Renal pelvis (tissue), 4 donors: Measurements from ENCODE around the gene AOPEP. TPM values are rescaled to one million over a fixed set of nuclear protein-coding genes. Genes with fewer than 3 reads are reported as not detected.

ENCODE experiments used
- DNase-seq: peaks from one replicate; pipeline ENCODE4 v3.0.0-alpha.2; 2013
- polyA plus RNA-seq, 3 donors: library from polyadenylated mRNA; unstranded; fragments of 120-200 nt; gene quantifications; one replicate each; pipeline ENCODE4 v1.2.1, GENCODE V29; 2013; ENCODE audit not compliant: insufficient read length in 3 of 3

Gene AOPEP
- polyA plus RNA-seq, 3 donors, result 57.9 to 61.7 (median 59.4) TPM

DNA sequence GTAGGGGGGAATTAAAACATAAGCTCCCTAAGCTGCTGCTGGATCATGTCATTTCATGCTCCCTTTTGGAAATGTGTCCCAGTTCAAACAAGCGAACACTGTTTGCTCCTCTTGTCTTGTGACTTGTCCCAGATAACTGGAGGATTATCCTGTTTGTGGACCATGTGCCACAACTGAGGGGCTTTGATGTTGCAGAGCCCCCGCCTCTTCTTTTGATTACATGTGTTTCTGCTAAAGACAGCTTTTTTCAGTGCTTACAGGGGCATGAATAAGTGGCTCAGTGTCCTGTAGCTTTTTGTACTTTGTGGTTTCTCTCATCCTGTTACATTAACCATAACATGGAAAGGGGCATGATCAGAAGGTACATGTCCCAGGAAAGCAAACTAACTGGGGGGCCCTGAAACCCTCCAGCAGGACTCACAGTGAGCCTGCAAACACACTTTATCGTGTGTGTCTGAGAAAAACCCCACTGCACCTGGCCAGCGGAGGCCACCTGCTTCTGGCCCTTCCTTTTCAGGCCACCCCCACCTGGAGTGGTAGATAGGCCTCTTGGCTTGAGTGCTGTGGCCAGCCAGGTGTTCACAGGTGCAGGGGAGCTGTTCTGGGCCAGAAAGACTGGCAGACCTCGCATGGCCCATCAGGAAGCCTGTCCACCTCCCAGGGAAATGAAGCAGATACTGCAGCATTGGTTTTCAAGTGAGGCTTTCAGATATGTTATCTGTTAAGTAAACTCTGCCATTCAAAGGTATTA is 305.4 kb downstream of the AOPEP start:
- DNase-seq, result no peak

DNA sequence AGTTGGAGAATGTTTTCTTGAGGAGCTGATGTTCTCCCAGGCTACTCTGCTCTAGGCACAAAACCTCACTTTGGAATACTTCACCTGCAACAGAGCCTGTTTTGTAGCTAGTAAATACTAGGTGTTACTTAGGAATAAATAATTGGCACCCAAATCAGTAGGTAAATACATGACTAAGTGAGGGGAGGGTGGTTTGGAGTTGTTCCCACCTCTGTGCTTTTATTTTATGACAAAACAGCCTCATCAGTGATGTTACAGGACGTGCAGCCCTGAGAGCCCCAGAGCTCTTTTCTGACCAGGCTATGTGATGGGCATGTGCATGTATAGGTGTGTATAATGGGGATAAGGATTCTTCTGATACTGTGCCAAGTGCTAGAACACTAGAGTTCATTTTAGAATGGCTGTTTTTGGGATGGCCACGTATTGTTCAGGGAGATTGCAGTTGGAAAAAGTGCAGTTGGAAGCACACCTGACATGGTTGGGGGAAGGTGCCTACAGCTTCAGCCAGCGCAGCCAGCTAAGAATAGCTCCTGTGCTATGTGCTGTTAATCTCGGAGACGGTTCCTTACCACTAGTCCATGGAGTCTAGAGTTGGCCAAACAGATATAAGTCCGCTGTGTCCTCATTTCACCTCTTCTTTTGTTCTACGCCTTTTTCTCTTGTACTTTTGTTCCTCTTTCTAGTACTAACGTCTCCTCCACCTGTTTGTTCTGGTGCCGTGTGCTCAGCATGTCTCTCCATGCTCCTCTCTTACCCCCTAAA is 306.3 kb downstream of the AOPEP start:
- no peak for DNase-seq

DNA sequence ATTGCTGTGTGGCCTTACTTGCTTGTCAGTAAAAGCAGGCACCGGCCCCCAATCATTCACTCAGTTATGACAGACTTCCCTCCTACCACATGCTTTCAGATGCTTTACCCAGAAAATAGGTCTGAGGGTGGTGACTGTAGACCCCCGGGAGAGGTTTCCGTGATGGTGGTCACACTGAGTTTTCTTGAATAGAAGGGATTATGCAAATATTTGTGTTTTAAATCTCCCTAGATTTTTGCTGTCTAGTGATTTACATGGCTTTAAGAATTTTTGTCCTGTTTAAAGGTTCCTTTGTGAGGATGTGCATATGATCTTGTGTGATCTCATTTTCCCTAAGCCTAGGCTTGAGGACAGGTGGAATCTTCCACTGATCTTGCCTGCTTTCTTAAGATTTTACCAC is 309.3 kb downstream of the AOPEP start:
- DNase-seq, result no peak

DNA sequence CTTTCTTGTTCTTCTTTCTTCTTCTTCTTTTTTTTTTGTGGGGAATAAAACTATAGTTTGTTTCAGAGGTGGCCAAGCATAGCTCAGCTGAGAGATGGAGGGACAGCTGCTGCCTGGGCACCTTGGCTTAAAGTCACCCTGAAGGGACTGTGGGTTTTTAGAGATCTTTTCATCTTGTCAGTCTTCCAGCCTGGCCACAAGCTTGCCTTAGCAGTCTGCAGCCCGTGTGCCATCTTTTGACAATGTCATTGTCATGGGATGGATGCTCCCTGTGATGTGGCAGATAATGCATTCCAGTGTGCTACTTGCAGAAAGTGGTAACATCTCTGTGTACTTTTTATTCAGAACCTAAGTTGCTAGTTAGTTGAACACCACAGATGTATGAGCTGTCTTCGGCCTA is 310.2 kb downstream of the AOPEP start:
- no peak for DNase-seq

DNA sequence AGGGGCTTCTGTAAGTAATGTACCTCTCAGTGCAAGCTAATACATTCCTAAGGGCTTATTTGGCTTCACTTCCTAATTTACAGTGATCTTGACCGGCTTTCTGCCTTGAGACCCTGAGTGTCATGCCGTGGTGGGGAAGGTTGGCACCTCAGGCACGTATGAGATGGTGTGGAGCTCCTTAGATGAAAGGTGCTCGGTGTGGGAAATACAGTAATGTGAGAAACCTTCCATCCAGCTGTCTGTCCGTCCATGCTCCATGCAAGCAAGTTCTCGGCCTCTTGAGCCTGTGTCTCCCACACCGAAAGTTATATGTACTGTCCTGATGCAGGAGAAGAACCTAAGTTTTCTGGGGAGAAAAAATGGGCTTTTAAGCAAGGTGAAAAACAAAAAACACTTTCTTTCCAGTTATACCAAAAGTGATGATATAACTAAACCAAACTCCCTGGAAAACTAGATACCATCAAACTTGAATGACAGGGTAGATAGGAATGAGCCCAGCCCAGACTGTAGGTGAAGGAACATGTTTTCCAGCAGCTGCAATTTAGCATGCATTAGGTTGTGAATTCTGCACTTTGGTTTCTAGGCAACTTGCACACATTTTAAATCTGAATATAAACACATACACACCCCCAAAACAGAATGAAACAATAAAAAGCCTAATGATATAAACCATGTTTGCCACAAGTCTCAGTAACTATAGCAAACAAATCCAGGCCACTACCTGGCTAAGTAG is 311.5 kb downstream of the AOPEP start:
- no peak for DNase-seq

DNA sequence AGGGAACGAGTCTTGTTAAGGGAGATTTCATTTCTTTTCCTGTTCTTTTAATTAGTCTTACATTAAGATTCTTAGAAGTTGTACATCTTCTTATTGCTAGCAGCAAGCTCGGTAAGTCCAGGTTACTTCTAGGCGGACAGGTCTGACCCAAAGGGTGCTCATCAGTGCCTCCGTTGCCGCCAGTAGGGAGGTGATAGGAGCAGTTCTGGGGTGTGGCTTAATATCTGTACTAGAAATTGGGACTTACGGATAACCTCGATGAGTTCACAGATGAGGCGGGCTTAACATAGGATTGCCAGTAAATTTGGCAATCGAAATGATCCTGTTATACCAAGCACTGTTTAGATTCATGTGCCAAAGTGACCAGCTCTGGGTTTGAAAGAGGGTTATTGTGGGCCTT is 312.2 kb downstream of the AOPEP start:
- DNase-seq, result no peak

DNA sequence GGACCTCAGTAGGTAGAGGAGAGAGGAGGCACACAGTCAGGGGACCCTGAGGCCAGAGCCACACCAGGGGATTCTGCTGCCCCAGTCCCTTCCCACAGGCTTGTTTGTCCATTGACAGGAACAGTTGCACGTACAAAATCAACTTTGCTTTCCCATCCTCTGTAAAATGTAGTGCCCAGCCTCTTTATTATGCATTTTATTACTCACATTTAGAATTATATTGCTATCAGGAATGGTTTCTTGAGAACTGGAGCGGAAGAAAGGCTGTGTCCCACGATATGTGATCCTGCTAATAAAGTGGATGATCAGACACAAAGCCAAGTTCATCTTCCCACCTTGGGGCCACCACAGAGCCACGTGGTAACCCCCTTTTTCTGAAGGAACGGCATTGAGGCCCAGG is 313.6 kb downstream of the AOPEP start:
- no peak for DNase-seq

DNA sequence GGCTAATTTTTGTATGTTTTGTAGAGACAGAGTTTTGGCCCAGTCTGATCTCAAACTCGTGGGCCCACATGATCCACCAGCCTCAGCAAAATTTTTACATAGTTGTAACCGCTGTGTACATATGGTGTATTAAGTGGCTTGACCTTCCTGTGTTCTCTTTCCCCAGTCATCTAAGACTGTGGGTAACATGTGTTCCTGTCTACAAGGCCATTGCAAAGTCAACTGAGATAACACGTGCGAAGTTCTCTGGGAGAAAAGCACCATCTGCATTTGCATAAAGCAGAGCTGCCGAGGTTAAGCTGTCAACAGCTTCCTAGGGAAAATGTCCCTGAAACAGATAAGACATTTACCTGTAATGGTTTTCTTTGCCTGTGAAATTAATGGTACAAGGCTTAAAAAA is 317.3 kb downstream of the AOPEP start:
- DNase-seq, result no peak

DNA sequence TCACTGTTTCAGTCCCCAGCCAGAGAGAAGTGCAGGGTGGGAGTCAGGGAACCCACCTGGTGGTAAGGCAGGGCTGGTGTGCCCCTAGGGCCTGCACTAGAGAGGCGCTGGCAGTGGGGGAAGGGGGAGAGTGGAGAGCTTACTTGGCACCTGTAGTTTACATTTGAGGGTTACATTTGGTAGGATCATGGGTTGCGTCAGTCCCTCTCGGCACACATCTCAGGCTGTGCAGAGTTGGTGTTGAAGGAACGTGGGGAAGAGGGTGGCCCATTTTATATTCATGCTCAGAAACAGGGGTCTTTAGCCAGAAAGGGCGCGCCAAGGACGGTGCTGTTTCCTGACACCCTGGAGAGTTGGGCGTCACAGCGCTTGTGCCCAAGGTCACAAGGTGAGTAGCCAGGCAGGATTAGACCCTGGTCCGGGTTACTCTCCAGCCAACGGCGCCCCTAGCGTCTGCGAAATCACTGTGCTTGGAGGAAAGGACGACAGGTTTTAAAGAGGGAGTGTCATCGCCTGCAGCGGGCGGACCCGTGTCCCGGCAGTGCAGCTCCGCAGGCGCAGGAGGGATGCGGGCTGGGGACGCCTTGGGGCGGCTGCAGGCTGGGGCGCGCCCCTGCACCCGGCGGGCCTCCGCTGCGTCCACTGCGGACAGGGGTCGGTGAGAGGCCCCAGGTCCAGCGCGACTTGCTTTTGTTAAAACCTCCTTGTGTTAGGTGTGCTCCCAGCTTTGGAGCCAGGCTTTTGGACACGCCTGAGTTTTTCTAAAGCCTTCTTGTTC is 318.4 kb downstream of the AOPEP start:
- no peak for DNase-seq

DNA sequence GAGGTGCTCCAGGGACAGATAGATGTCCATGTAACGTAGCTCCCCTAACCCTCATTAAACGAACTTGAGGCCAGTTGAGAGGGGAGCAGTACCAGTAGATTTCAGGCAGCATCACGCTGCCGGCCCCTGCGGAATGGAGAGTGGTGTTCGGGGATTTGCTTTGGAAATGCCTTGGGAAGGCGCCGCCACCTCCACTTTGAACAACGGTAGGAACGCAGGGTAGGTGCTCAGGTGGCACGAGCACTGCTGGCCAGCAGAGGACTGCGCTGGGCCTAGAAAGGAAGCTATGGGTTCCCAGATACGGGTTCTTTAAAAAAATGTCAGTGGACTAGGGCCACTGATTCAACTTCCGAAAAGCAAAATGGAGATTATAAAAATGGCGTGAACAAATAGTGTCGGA is 319.3 kb downstream of the AOPEP start:
- DNase-seq, result no peak

DNA sequence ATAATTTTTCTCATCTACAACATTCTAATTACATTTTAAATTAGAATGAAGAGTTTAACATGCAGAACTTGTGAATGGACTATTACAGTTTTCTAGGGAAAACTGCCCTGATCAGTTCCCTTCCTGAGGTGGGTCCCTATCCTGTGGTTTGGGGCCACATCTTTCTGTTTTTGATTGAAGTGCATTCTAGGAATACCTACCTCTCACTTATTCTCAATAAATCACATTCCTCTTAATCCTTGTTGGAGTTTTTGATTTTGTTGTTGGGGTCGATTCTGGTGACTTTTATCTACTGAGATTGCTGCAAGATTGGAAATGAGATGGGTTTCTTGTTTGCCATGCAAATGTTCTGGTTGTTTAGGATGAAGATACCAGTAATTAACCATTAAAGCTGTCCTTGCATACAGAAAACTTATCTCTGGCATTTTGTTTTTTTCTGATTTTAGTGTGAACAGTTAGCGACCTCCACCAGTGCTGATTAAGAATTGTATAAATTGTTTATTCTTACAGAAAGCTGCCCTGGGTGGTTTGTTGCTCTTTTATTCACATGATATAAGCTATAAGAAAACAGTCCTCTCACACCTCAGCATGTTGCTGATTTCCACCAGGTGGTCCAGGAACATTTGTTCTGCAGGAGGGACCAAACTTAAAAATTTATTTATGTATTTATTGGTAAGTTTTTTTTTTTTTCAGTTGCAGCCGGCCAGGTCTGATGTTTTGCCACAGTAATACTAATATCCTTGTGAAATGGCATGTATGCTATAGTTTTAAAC is 321.1 kb downstream of the AOPEP start:
- DNase-seq, result no peak

DNA sequence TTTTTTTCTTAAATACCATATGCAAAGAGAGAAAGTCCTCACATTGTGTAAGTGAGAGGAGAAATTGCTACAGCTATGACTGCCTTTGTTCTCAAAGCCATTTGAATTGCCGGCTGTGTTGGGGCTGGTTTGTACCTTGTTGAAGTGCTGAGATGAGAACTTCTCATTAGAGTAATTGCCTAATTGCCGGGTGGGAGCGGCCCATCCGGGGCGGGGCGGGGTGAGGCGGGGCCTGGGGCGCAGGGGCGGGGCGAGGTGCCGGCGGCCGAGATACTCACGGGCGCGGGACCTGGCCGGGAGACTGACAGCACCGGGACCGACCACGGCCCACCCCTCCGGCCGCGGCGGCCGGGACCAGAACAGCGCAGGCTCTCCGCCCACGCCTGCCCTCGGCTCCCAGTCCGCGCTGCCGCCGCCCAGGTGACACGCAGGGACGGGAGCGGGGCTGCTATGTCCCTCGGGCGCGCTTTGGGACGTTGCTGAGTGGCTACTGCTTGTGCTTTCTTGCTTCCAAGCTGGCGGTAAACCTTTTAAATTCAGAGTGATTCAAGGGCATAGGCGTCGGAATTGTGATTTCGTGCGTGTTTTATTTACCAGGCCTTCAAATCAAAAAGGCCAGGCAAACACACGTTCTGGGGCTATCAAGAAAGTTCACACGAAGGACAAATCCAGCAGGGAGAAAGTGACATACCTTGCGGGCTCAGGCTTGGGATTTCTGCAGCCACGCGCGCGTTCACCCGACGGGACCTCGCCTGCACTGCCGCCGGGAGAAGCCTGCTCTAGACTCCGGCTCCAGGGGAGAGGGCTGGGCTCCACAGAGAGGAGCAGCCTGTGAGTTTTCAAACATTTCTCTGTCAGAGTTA is 322.0 kb downstream of the AOPEP start:
- DNase-seq, result no peak

DNA sequence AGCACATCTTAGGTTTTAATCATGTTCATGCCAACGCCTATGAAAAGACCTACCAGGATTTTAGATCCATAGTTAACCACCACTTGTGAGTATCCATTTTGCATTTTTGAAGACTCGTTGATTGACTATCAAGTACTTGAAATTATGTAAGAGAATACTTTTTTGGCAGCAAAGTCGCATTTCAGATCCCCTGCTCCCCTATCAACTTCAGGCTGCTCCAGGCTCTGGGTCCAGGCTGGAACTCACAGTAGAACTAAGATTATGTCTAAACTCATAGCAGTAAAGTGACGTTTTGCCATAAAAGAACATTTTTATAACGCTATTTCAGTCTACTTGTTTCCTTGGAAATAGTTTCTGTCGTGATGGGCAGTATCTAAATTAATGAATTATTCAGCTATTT is 323.3 kb downstream of the AOPEP start:
- no peak for DNase-seq

DNA sequence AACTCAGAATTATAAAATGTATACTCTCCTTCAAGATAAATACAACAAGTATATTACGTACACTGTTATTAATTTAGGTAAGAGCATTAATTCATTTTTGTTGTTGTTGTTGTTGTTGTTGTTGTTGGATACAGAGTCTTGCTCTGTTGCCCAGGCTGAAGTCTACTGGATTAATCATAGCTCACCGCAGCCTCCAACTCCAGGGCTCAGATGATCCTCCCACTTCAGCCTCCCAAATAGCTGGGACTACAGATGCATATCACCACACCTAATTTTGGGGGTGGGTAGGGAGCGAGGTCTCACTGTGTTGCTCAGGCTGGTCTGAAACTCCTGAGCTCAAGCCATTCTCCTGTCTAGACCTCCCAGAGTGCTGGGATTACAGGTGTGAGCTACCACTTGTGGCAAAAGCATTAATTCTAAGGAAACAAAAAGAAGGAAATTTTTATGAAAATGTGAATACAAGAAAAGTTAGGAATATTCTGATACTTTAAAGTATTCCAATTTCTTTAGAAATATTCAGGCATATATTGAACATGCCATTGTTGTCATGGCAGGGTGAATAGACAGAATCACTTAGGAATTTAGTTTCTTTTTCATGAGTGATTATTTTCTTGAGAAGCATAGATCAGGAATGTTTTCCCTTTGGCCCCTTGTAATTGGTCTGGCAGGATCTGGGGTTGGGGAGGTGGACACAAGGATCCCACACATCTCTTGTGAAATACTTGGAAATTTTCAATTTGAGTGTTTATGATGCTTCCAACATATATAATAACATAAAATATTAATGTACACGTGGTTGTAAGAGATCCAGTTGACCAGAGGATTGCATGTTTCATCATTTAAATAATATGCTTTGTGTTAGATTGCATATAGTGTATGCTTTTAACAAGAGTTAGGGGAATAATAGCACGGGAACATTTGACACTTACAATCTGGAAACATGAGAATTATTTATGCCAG is 327.4 kb downstream of the AOPEP start:
- DNase-seq, result no peak

DNA sequence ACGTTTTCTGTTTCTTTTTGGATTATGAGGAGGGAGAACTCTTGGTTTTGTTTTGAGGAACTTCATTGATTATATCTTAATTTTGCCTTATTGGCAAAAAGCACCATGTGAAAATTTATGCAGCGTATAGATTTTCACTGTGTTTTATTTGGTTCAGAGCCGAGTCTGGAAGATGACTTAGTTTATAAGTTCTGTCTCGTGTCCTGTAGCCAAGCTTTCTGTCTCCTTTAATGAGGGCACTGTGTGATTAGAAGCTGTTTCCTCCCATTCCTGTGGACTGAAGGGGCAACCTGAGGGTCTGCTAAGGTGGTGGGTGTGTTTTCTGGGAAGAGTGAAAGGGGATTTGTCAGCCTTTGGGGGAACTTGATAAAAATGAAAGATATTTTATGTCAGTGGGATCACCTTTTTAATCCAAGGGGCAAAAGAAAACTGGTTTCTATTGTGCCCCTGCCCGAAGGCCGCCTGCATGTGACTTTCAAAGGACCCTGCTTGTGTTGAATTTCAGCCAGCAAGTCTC is 328.9 kb downstream of the AOPEP start:
- DNase-seq, result no peak

DNA sequence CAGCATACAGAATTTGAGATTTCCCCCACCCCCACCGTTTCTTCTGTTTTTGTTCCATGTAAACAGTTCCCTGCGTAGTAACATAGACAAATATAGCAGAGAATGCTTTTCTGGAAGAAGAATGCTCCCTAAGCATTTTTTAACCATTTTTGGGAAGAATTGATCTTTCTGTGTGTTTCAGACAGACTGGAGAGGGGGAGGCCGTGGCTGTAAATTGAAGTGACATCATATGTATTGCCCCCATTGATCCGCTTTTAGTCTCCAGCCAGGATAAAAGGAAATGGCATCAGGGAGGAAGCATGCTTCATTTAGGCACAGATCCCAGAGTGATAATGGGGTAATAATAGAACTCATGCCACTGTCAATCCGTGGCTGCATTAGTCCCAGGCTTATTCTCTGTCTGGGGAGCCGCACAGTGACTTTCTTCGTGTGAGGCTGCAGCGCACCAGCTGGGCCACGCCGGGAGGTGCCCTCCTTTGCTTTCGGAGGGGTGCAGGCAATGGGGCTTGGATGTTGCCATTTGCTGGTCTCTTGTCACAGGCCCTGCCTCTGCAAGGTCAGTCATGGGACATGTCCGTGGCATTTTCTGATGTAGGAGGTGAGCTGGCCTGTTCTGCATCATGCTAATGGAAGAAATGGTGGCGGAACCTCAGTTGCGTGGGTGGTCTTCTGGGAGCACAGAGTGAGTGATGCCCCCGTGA is 329.5 kb downstream of the AOPEP start:
- peak; percentile 78 for DNase-seq

DNA sequence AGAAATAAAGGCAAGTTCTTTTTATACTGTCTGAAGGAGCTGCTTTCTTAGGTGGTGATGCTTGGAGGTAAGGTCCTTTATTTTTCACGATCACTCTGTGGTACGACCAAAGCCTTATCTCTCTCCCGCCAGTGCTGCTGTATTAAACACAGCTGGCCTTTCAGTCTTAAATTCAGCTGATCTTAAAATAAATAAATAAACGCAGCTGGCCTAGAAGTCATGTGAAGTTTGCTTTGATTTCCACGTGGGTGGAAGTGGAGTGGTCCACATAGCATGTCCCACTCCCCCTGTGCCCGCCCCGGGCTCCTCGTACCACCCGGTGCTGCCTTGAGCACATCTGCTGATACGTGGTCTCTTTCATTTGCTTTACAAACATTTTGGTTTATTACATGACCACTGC is 330.6 kb downstream of the AOPEP start:
- DNase-seq, result no peak

DNA sequence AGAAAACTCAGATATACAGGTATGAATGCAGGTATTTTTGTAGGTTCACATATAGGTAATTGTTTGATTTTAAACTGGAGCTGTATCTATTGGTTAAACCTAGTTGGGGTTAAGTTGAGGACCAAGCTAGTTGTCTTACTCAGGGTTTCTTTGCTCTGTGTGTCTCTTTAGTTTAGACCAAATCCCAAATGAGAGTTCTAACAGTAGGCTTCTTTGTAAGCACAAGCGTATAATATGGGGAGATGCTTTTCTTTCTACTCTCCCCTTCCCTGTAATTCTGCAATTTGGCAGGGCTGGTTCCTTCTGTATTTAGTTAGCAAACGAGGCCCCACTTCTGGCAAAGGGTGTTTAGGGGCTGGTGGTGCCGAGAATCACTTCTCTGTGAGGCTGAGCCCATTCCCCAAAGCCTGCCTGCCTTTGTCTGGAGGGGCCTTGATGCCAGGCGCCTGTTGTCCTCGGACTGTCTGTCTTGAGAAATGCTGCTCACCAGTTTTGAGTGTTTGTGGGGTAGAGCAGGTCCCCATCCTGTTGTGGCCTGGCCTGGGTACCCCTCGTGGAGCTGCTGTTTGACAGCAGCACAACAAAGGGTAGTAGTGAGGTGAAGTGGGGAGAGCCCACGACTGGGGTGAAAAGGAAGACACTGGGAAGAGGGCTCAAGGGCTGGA is 331.8 kb downstream of the AOPEP start:
- DNase-seq, result no peak
